Epithelial cell of esophagus (primary cell): ENCODE measurements around the gene DLX3.

ENCODE experiments used
- DNase-seq: peaks from one replicate; pipeline ENCODE4 v3.0.0; 2010; ENCODE audit warnings: low read depth
- H3K4me3 ChIP-seq: 2 replicates; pipeline ENCODE4 v1.5.1; 2011; ENCODE audit warnings: mild to moderate bottlenecking, low read length, control low read depth
- CTCF ChIP-seq: IDR thresholded peaks from 2 replicates; pipeline ENCODE4 v1.5.1; 2011; ENCODE audit warnings: low read depth, mild to moderate bottlenecking, low read length, control low read depth, inconsistent platforms; ENCODE audit not compliant: insufficient read depth; ENCODE audit errors: missing control alignments

DLX3 gene

GRCh38 chr17:49978501-49978900 lies 16.5 kb downstream of the DLX3 start:
- no peak for DNase-seq

GRCh38 chr17:49977463-49978389 lies 17.3 kb downstream of the DLX3 start:
- H3K4me3 ChIP-seq, result no peak overlapping the region
- TF ChIP-seq CTCF, result no peak
- peak; percentile 53 for DNase-seq

More at GRCh38 chr17:49978501-49978900, 16.5 kb downstream of the DLX3 start:
- no peak overlapping the region for H3K4me3 ChIP-seq
- TF ChIP-seq CTCF, result no peak

- no peak for DNase-seq
- no peak for TF ChIP-seq CTCF
These were observed 18.2 kb downstream of the DLX3 start for GRCh38 chr17:49976828-49977202.

GRCh38 chr17:49976163-49976827 lies 18.7 kb downstream of the DLX3 start:
- TF ChIP-seq CTCF, result no peak

More at GRCh38 chr17:49976828-49977202, 18.2 kb downstream of the DLX3 start:
- H3K4me3 ChIP-seq, result no peak overlapping the region

GRCh38 chr17:49975531-49975930 lies 19.5 kb downstream of the DLX3 start:
- DNase-seq, result no peak
- no peak for TF ChIP-seq CTCF
- H3K4me3 ChIP-seq, result no peak overlapping the region

More at GRCh38 chr17:49976163-49976827, 18.7 kb downstream of the DLX3 start:
- H3K4me3 ChIP-seq, result no peak overlapping the region
- DNase-seq, result no peak

- TF ChIP-seq CTCF, result no peak
- no peak overlapping the region for H3K4me3 ChIP-seq
- no peak for DNase-seq
These were observed 21.8 kb downstream of the DLX3 start for GRCh38 chr17:49973271-49973615.
